GM21529 (cell line): ENCODE data around the gene ZNF425.
"Not testable (repeated sequence)": the region's sequence is repeated elsewhere in the genome, so short reads cannot be mapped to it uniquely, and the experiment has no call there.

ENCODE experiments used
- ATAC-seq: cut with Tn5 transposase; IDR thresholded peaks from one replicate; pipeline ENCODE4 v1.9.1; 2021; ENCODE audit not compliant: unreplicated experiment

Gene ZNF425

GRCh38 chr7:149125863-149126661 is at the start of gene ZNF425:
TSS of gene ZNF425 (minus strand) at chr7:149126324. CDS start at chr7:149126213, 111 bp downstream.
- ATAC-seq, result peak; percentile 82

- no peak for ATAC-seq
These were observed 49.0 kb upstream of the ZNF425 start for GRCh38 chr7:149175150-149175549.

GRCh38 chr7:149172534-149172920 is 46.4 kb upstream of the ZNF425 start:
- ATAC-seq, result no peak

GRCh38 chr7:149171892-149172533 is 45.9 kb upstream of the ZNF425 start:
- ATAC-seq, result no peak

GRCh38 chr7:149166630-149167352 is 40.7 kb upstream of the ZNF425 start:
- ATAC-seq, result no peak

- no peak for ATAC-seq
These were observed 40.0 kb upstream of the ZNF425 start for GRCh38 chr7:149166142-149166541.

- no peak for ATAC-seq
These were observed 35.2 kb upstream of the ZNF425 start for GRCh38 chr7:149161241-149161848.

- no peak for ATAC-seq
These were observed 30.8 kb upstream of the ZNF425 start for GRCh38 chr7:149156898-149157297.

GRCh38 chr7:149154056-149154455 is 27.9 kb upstream of the ZNF425 start:
- ATAC-seq, result no peak

GRCh38 chr7:149153346-149153745 is 27.2 kb upstream of the ZNF425 start:
- ATAC-seq, result no peak

GRCh38 chr7:149150981-149151380 is 24.9 kb upstream of the ZNF425 start:
- no peak for ATAC-seq

- ATAC-seq, result peak; percentile 32
These were observed 21.9 kb upstream of the ZNF425 start for GRCh38 chr7:149147752-149148653.

GRCh38 chr7:149147072-149147751 is 21.1 kb upstream of the ZNF425 start, which contains the start of gene ZNF398:
TSS of gene ZNF398 (plus strand) at chr7:149147453. CDS start at chr7:149147743, 290 bp downstream.
- peak; percentile 69 for ATAC-seq

GRCh38 chr7:149145031-149145845 is 19.1 kb upstream of the ZNF425 start:
- no peak for ATAC-seq

GRCh38 chr7:149144436-149144922 is 18.4 kb upstream of the ZNF425 start:
- not testable (repeated sequence) for ATAC-seq

GRCh38 chr7:149141893-149142292 is 15.8 kb upstream of the ZNF425 start:
- no peak for ATAC-seq

GRCh38 chr7:149140831-149141230 is 14.7 kb upstream of the ZNF425 start:
- ATAC-seq, result no peak

- no peak for ATAC-seq
These were observed 10.0 kb upstream of the ZNF425 start for GRCh38 chr7:149136118-149136517.
